ENCODE results near the gene SMIM29.

Gene SMIM29

GRCh38 chr6:34231566-34232336 is 17.1 kb downstream of the SMIM29 start:
- TF ChIP-seq, protein P1, sequence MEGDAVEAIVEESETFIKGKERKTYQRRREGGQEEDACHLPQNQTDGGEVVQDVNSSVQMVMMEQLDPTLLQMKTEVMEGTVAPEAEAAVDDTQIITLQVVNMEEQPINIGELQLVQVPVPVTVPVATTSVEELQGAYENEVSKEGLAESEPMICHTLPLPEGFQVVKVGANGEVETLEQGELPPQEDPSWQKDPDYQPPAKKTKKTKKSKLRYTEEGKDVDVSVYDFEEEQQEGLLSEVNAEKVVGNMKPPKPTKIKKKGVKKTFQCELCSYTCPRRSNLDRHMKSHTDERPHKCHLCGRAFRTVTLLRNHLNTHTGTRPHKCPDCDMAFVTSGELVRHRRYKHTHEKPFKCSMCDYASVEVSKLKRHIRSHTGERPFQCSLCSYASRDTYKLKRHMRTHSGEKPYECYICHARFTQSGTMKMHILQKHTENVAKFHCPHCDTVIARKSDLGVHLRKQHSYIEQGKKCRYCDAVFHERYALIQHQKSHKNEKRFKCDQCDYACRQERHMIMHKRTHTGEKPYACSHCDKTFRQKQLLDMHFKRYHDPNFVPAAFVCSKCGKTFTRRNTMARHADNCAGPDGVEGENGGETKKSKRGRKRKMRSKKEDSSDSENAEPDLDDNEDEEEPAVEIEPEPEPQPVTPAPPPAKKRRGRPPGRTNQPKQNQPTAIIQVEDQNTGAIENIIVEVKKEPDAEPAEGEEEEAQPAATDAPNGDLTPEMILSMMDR (IDR thresholded peaks at IDR 0.05; ENCODE audit: low read depth, low read length), result no peak
- DNase-seq (ENCODE audit: extremely low read depth, low read depth), result no peak

GRCh38 chr6:34230653-34231371 is 18.0 kb downstream of the SMIM29 start:
- no peak for DNase-seq (ENCODE audit: extremely low read depth, low read depth)
- TF ChIP-seq, protein P1 (IDR thresholded peaks at IDR 0.05; ENCODE audit: low read depth, low read length), result no peak

DNA sequence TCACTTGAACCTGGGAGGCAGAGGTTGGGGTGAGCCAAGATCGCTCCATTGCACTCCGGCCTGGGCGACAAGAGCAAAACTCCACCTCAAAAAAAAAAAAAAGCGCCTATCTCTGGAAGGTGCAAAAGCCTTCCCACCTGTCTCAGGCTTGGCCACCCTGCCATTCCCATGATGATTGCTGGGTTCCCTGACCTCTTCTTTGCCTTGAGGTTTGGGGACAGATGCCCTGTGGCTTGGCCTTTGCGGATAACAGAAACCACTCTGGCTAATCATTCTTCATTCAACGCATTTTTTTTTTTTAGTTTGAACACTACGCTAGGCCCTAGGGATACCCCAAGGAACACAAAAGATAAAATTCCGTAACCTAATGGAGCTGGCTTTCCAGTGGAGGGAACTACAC is 18.9 kb downstream of the SMIM29 start:
- TF ChIP-seq, protein P1 (IDR thresholded peaks at IDR 0.05; ENCODE audit: low read depth, low read length), result no peak
- no peak for DNase-seq (ENCODE audit: extremely low read depth, low read depth)

DNA sequence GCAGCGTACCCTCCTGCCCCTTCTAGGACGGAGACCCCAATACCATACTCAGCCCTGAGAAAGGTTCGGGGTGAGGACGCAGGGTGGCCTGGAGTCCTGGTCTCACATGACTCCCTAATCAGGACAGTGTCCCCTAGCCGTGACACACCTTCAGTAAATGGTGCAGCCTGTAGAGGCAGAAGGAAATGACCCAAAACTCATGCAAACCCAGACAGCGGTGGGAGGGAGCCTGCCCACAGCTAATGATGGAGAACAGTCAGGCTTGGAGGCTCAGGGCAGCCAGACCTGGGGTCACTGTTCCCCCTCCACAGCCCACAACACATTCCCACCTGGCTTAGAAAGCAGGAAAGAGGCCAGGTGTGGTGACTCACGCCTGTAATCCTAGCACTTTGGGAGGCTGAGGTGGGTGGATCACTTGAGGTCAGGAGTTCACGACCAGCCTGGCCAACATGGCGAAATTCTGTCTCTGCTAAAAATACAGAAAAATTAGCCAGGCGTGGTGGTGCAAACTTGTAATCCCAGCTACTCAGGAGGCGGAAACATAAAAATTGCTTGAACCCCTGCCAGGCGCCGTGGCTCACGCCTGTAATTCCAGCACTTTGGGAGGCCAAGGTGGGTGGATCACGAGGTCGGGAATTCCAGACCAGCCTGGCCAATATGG is 20.9 kb downstream of the SMIM29 start:
- TF ChIP-seq, protein P1 (IDR thresholded peaks at IDR 0.05; ENCODE audit: low read depth, low read length), result no peak
- no peak for DNase-seq (ENCODE audit: extremely low read depth, low read depth)

GRCh38 chr6:34226731-34227586 is 21.8 kb downstream of the SMIM29 start:
- DNase-seq (ENCODE audit: extremely low read depth, low read depth), result no peak
- TF ChIP-seq, protein P1 (IDR thresholded peaks at IDR 0.05; ENCODE audit: low read depth, low read length), result no peak

GRCh38 chr6:34226066-34226465 is 22.7 kb downstream of the SMIM29 start:
- TF ChIP-seq, protein P1 (IDR thresholded peaks at IDR 0.05; ENCODE audit: low read depth, low read length), result no peak
- DNase-seq (ENCODE audit: extremely low read depth, low read depth), result no peak

All from AG09319 (cell line).